ENCODE data around the gene CLDN1. TPM values are rescaled to one million over a fixed set of nuclear protein-coding genes. Genes with fewer than 3 reads are reported as not detected.

Gene CLDN1
- polyA plus RNA-seq, 1 donor from 2014 or later = 1.3 TPM

DNA sequence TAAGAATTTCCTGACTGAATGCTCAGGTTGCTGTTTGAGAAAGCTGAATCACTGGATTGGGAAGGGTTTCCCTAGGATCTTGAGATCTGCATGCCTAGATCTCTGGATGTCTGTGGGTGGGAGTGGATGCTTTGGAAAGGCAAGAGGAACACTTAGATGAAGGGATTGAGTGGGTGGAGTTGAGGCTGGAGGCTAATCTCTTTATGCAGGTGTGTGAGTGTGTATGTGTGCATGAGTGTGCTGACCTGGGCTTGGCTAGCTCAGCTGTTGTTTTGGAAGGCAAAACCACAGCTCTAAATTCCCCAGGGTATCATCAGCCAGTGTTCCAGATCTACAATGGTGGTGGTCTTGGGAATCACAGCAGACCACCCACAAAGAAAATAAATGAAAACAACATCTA lies 60.5 kb downstream of the CLDN1 start:
- H3K9ac ChIP-seq (ENCODE audit: low read length) = no peak overlapping the region
- no peaks in the 10 kb centered on the region for H3K9me2 ChIP-seq (ENCODE audit: insufficient read depth, low read length)
- H3K4me2 ChIP-seq (ENCODE audit: low read length) = no peak overlapping the region
- H3F3A ChIP-seq (ENCODE audit: insufficient read depth, low read length, poor library complexity, severe bottlenecking) = no peaks in the 10 kb centered on the region
- H3K79me2 ChIP-seq (replicated peaks; ENCODE audit: insufficient read depth, low read length) = no peaks in the 10 kb centered on the region
- H4K20me1 ChIP-seq (ENCODE audit: insufficient read depth) = no peaks in the 10 kb centered on the region
- H3K36me3 ChIP-seq (ENCODE audit: insufficient read depth, low read length) = no peaks in the 10 kb centered on the region
- H3K9me3 ChIP-seq (ENCODE audit: low read length) = no peaks in the 10 kb centered on the region
- H2AFZ ChIP-seq (ENCODE audit: low read depth, low read length) = no peak overlapping the region
- no peak overlapping the region for H3K27ac ChIP-seq (ENCODE audit: low read length)
- no peaks in the 10 kb centered on the region for H3K27me3 ChIP-seq (ENCODE audit: insufficient read depth, low read depth, low read length)
- TF ChIP-seq, protein P1, sequence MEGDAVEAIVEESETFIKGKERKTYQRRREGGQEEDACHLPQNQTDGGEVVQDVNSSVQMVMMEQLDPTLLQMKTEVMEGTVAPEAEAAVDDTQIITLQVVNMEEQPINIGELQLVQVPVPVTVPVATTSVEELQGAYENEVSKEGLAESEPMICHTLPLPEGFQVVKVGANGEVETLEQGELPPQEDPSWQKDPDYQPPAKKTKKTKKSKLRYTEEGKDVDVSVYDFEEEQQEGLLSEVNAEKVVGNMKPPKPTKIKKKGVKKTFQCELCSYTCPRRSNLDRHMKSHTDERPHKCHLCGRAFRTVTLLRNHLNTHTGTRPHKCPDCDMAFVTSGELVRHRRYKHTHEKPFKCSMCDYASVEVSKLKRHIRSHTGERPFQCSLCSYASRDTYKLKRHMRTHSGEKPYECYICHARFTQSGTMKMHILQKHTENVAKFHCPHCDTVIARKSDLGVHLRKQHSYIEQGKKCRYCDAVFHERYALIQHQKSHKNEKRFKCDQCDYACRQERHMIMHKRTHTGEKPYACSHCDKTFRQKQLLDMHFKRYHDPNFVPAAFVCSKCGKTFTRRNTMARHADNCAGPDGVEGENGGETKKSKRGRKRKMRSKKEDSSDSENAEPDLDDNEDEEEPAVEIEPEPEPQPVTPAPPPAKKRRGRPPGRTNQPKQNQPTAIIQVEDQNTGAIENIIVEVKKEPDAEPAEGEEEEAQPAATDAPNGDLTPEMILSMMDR (IDR thresholded peaks at IDR 0.05; ENCODE audit: poor library complexity, severe bottlenecking) = no peak
- TF ChIP-seq EP300 (conservative IDR thresholded peaks at IDR 0.05; ENCODE audit: poor library complexity, severe bottlenecking) = no peak
- TF ChIP-seq RAD21 (conservative IDR thresholded peaks at IDR 0.05) = no peak
- TF ChIP-seq MXI1 (conservative IDR thresholded peaks at IDR 0.05; ENCODE audit: poor library complexity, severe bottlenecking) = no peak
- H3K4me3 ChIP-seq (ENCODE audit: low read length) = no peak overlapping the region

DNA sequence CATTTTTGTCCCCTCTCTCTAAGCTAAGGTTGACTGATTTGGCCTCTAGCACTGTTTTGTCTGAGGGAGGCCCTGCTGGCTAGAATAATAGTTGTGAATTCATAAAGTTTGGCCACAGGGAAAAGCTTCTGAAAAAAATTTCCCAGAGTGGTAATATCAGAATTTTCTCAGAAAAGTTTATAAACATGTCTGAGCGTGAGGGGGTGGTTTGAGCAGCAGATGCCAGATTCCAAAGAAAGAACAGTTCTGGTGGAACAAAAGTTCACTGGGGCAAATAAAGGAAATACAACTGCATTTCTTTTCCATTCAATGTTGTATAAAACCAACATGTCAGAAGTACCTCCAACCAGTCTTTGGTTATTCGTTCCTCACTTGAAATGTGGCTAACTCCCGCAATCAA lies 61.2 kb downstream of the CLDN1 start:
- H3K9ac ChIP-seq (ENCODE audit: low read length) = no peak overlapping the region
- H4K20me1 ChIP-seq (ENCODE audit: insufficient read depth) = no peaks in the 10 kb centered on the region
- TF ChIP-seq MXI1 (conservative IDR thresholded peaks at IDR 0.05; ENCODE audit: poor library complexity, severe bottlenecking) (no peak), EZH2 (IDR thresholded peaks at IDR 0.05; ENCODE audit: borderline replicate concordance, insufficient read depth, low read length, poor library complexity, severe bottlenecking) (no peak), SMC3 (conservative IDR thresholded peaks at IDR 0.05; ENCODE audit: poor library complexity) (no peak)
- H3K27ac ChIP-seq (ENCODE audit: low read length) = no peak overlapping the region
- no peaks in the 10 kb centered on the region for H3K9me2 ChIP-seq (ENCODE audit: insufficient read depth, low read length)
- H3K27me3 ChIP-seq (ENCODE audit: insufficient read depth, low read depth, low read length) = no peaks in the 10 kb centered on the region
- no peak overlapping the region for H3K4me2 ChIP-seq (ENCODE audit: low read length)
- H3K79me2 ChIP-seq (replicated peaks; ENCODE audit: insufficient read depth, low read length) = no peaks in the 10 kb centered on the region
- no peak overlapping the region for H3K4me3 ChIP-seq (ENCODE audit: low read length)
- H3K36me3 ChIP-seq (ENCODE audit: insufficient read depth, low read length) = no peaks in the 10 kb centered on the region
- no peak overlapping the region for H2AFZ ChIP-seq (ENCODE audit: low read depth, low read length)
- no peaks in the 10 kb centered on the region for H3K9me3 ChIP-seq (ENCODE audit: low read length)
- no peaks in the 10 kb centered on the region for H3F3A ChIP-seq (ENCODE audit: insufficient read depth, low read length, poor library complexity, severe bottlenecking)

DNA sequence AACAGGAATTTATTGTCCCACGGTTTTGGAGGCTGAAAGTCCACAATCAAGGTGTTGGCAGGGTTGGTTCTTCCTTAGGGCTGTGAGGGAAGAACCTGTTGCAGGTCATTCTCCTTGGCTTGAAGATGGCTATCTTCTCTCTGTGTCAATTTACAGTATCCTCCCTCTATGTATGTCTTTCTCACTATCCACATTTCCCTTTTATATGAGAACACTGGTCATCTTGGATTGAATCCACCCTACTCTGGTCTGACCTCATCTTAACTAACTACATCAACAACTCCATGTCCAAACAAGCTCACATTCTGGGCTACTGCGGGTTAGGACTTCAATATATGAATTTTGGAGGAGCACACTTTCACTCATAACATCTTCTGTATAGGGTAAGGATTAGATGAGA lies 61.9 kb downstream of the CLDN1 start:
- H4K20me1 ChIP-seq (ENCODE audit: insufficient read depth) = no peaks in the 10 kb centered on the region
- H3K9me2 ChIP-seq (ENCODE audit: insufficient read depth, low read length) = no peaks in the 10 kb centered on the region
- no peak overlapping the region for H3K9ac ChIP-seq (ENCODE audit: low read length)
- H3K4me2 ChIP-seq (ENCODE audit: low read length) = no peak overlapping the region
- no peaks in the 10 kb centered on the region for H3K9me3 ChIP-seq (ENCODE audit: low read length)
- H2AFZ ChIP-seq (ENCODE audit: low read depth, low read length) = no peak overlapping the region
- H3F3A ChIP-seq (ENCODE audit: insufficient read depth, low read length, poor library complexity, severe bottlenecking) = no peaks in the 10 kb centered on the region
- no peaks in the 10 kb centered on the region for H3K27me3 ChIP-seq (ENCODE audit: insufficient read depth, low read depth, low read length)
- no peak overlapping the region for H3K4me3 ChIP-seq (ENCODE audit: low read length)
- H3K36me3 ChIP-seq (ENCODE audit: insufficient read depth, low read length) = no peaks in the 10 kb centered on the region
- no peaks in the 10 kb centered on the region for H3K79me2 ChIP-seq (replicated peaks; ENCODE audit: insufficient read depth, low read length)
- no peak overlapping the region for H3K27ac ChIP-seq (ENCODE audit: low read length)
- TF ChIP-seq SMC3 (conservative IDR thresholded peaks at IDR 0.05; ENCODE audit: poor library complexity) (no peak), MXI1 (conservative IDR thresholded peaks at IDR 0.05; ENCODE audit: poor library complexity, severe bottlenecking) (no peak)
- TF ChIP-seq, protein P2, sequence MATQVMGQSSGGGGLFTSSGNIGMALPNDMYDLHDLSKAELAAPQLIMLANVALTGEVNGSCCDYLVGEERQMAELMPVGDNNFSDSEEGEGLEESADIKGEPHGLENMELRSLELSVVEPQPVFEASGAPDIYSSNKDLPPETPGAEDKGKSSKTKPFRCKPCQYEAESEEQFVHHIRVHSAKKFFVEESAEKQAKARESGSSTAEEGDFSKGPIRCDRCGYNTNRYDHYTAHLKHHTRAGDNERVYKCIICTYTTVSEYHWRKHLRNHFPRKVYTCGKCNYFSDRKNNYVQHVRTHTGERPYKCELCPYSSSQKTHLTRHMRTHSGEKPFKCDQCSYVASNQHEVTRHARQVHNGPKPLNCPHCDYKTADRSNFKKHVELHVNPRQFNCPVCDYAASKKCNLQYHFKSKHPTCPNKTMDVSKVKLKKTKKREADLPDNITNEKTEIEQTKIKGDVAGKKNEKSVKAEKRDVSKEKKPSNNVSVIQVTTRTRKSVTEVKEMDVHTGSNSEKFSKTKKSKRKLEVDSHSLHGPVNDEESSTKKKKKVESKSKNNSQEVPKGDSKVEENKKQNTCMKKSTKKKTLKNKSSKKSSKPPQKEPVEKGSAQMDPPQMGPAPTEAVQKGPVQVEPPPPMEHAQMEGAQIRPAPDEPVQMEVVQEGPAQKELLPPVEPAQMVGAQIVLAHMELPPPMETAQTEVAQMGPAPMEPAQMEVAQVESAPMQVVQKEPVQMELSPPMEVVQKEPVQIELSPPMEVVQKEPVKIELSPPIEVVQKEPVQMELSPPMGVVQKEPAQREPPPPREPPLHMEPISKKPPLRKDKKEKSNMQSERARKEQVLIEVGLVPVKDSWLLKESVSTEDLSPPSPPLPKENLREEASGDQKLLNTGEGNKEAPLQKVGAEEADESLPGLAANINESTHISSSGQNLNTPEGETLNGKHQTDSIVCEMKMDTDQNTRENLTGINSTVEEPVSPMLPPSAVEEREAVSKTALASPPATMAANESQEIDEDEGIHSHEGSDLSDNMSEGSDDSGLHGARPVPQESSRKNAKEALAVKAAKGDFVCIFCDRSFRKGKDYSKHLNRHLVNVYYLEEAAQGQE (IDR thresholded peaks at IDR 0.05; ENCODE audit: borderline replicate concordance) = no peak
